SH-SY5Y (cell line): ENCODE results near the gene YWHAG.

Experiments
- GATA2 ChIP-seq: IDR thresholded peaks from 2 replicates; pipeline ENCODE4 v1.6.1; 2011; ENCODE audit warnings: mild to moderate bottlenecking, low read depth, low read length
- GATA3 ChIP-seq: IDR thresholded peaks from 2 replicates; pipeline ENCODE4 v1.6.1; 2011; ENCODE audit warnings: low read depth, mild to moderate bottlenecking, low read length, moderate library complexity

DNA sequence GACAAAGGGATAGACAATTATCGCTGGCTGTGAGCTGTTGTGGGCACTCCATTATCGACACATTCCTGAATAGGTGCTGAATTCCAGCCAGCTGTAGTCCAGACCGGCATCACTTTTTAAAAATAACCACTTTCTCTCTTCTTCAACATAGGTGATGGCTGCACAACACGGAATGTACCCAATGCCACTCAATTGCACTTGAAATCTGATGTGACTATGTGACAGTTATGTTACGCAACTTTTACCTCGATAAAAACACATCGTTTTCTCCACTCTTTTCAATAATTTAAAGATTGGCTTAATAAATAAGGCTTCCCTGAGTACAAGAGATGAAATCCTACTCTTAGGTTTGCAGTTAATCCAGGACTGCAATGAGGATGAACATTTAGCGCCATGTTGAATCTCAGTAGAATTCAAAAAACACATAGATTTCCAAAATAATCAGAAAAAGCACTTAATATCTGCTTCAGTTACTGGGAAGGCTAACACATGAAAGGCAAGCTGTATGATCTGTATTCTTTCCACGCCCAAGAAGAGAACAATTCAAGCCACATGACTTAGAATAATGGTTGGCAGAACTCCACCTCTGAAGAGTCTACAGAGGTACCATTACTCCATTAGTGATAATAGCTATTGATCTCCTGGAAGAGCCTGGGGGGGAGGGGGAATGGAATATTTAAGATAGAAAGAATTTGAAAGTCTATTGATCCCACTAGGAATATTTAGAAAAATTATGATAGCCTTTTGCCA, 3.6 kb downstream of the YWHAG start:
- TF ChIP-seq GATA2 (no peak), GATA3 (no peak)
